Measurements from ENCODE around the gene SYT1. TPM values are rescaled to one million over a fixed set of nuclear protein-coding genes. Genes with fewer than 3 reads are reported as not detected.

SYT1 gene
- total and polyA plus RNA-seq, 2 donors (not counting 3 experiments of a cell fraction or from before 2014, with no cell fraction given), result 3.2 to 15.3 TPM

DNA sequence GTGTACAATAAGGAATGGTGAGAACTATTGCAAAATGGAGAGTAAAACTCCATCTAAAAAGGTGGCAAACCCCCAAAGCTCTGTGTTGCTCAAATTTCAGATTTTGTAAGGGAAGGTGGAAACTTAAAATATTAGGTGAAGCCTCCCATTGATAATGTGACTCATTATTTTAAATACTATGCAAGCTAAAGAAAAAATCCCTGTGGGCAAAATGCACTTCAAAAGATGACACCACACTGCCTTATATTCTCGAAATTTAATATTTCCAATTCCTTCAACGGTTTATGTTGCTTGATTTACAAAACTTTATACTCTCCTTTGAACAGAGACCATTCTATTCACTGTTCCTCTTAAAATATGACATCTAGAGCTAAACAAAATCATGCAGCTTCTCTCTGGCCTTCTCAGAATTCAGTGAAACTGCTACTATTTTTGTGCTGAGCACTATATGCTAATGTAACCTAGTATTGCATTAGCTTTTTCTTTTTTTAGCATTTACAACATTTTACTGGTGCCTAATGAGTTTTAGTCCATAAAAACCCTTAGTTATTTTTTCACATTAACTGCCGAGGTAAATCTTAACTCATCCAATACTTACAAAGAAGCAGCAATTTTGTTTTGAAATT, 297.7 kb downstream of the SYT1 start:
- no peaks in the 10 kb centered on the region for H3K36me3 ChIP-seq (ENCODE audit: control insufficient read depth in 2 of 2, extremely low read depth in 1 of 2, insufficient read depth in 2 of 2, low read length in 2 of 2)
- ChIA-PET POLR2A (interaction anchor here (0.6 kb wide), 1 partner anchor 160 kb away, joined by 4 read pairs; no protein-coding TSS in a partner anchor), CTCF (interaction anchor here (0.7 to 1.3 kb wide), 4 partner anchors 10 to 600 kb away, joined by 3 to 5 read pairs (median 4); no protein-coding TSS in a partner anchor)
- no peaks in the 10 kb centered on the region for H3K9me3 ChIP-seq (replicated peaks; ENCODE audit: control insufficient read depth, insufficient read depth, low read length)
- H3K79me2 ChIP-seq (ENCODE audit: control insufficient read depth, insufficient read depth, low read length), result no peaks in the 10 kb centered on the region
- H3K4me1 ChIP-seq (ENCODE audit: control insufficient read depth, extremely low read depth, insufficient read depth, low read length), result no peaks in the 10 kb centered on the region
- DNase-seq (ENCODE audit: low read depth, low spot score) (no peak), FAIRE-seq (no peak)
- no peak overlapping the region for H3K9ac ChIP-seq (replicated peaks; ENCODE audit: extremely low read depth, insufficient read depth, low read length)
- no TSS peak for BruUV-seq (replicated peaks)
- TF ChIP-seq FOS (IDR thresholded peaks at IDR 0.05; ENCODE audit: borderline replicate concordance, insufficient read depth, low read length) (no peak), GATA2 (IDR thresholded peaks at IDR 0.05; ENCODE audit: insufficient read depth, insufficient read length, low read depth, low read length) (no peak), POLR2A (IDR thresholded peaks at IDR 0.05; ENCODE audit: low read depth, low read length) (no peak)
- no peak overlapping the region for H2AFZ ChIP-seq (ENCODE audit: low read depth, low read length)
- H3K27me3 ChIP-seq (ENCODE audit: control insufficient read depth in 2 of 2, insufficient read depth in 2 of 2, low read length in 2 of 2), result no peaks in the 10 kb centered on the region
- dilution Hi-C loops (cut with MboI; ENCODE audit: extremely low pct_ligation_motif_present, low sequenced_read_pairs), result no loop called here
- H3K9me1 ChIP-seq (replicated peaks; ENCODE audit: control insufficient read depth, extremely low read depth, insufficient read depth, low read length), result no peaks in the 10 kb centered on the region
- H3K4me2 ChIP-seq (ENCODE audit: insufficient read depth, low read length), result no peak overlapping the region
- H4K20me1 ChIP-seq (replicated peaks; ENCODE audit: control insufficient read depth, extremely low read depth, insufficient read depth, low read length), result no peaks in the 10 kb centered on the region
- intact Hi-C loops (cut with micrococcal nuclease), result no loop called here
- no peak overlapping the region for H3K4me3 ChIP-seq (replicated peaks in 1 of 3; ENCODE audit: insufficient read depth in 1 of 3, low read depth in 1 of 3, low read length in 3 of 3)
- no peak overlapping the region for H3K27ac ChIP-seq (ENCODE audit: insufficient read depth, low read depth, low read length)

DNA sequence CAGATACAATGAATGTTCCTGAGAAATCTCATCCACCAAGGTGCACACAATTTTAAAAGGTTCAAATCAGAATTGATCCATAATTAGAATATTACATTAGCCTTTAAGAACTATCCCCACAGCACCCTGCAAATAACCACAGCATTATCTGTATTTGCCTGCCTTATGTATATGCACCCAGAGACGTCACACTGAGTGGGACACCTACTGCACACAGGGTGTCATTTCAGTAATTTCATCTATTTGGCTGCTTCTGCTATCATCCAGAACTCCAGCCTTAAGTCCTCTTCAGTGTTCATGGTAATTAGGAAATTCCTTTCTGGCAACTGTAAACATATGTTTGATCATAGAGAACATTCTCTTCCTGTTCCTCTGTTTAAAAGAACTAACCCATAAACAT, 298.4 kb downstream of the SYT1 start:
- no peaks in the 10 kb centered on the region for H4K20me1 ChIP-seq (replicated peaks; ENCODE audit: control insufficient read depth, extremely low read depth, insufficient read depth, low read length)
- no peak overlapping the region for H3K4me3 ChIP-seq (replicated peaks in 1 of 3; ENCODE audit: insufficient read depth in 1 of 3, low read depth in 1 of 3, low read length in 3 of 3)
- peak; percentile 6 for DNase-seq (ENCODE audit: low read depth, low spot score)
- TF ChIP-seq GATA2 (IDR thresholded peaks at IDR 0.05; ENCODE audit: insufficient read depth, insufficient read length, low read depth, low read length) (no peak), POLR2AphosphoS5 (IDR thresholded peaks at IDR 0.05; ENCODE audit: insufficient read depth, low read depth, low read length) (no peak), FOS (IDR thresholded peaks at IDR 0.05; ENCODE audit: borderline replicate concordance, insufficient read depth, low read length) (no peak), JUN (IDR thresholded peaks at IDR 0.05; ENCODE audit: borderline replicate concordance, insufficient read depth, insufficient read length, low read depth) (no peak), MYC (IDR thresholded peaks at IDR 0.05; ENCODE audit: low read depth, low read length) (no peak), EZH2 (IDR thresholded peaks at IDR 0.05; ENCODE audit: borderline replicate concordance, low read depth, low read length, severe bottlenecking) (no peak), POLR2A (IDR thresholded peaks at IDR 0.05; ENCODE audit: low read depth, low read length) (no peak)
- TF ChIP-seq, protein P1, sequence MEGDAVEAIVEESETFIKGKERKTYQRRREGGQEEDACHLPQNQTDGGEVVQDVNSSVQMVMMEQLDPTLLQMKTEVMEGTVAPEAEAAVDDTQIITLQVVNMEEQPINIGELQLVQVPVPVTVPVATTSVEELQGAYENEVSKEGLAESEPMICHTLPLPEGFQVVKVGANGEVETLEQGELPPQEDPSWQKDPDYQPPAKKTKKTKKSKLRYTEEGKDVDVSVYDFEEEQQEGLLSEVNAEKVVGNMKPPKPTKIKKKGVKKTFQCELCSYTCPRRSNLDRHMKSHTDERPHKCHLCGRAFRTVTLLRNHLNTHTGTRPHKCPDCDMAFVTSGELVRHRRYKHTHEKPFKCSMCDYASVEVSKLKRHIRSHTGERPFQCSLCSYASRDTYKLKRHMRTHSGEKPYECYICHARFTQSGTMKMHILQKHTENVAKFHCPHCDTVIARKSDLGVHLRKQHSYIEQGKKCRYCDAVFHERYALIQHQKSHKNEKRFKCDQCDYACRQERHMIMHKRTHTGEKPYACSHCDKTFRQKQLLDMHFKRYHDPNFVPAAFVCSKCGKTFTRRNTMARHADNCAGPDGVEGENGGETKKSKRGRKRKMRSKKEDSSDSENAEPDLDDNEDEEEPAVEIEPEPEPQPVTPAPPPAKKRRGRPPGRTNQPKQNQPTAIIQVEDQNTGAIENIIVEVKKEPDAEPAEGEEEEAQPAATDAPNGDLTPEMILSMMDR (IDR thresholded peaks at IDR 0.05; ENCODE audit: extremely low read depth in 1 of 2, insufficient read depth in 1 of 2, low read depth in 1 of 2, low read length in 2 of 2), result no peak
- TF ChIP-seq, protein P2, sequence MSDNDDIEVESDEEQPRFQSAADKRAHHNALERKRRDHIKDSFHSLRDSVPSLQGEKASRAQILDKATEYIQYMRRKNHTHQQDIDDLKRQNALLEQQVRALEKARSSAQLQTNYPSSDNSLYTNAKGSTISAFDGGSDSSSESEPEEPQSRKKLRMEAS (IDR thresholded peaks at IDR 0.05; ENCODE audit: insufficient read depth, insufficient read length), result no peak
- no peaks in the 10 kb centered on the region for H3K4me1 ChIP-seq (ENCODE audit: control insufficient read depth, extremely low read depth, insufficient read depth, low read length)
- H3K36me3 ChIP-seq (ENCODE audit: control insufficient read depth in 2 of 2, extremely low read depth in 1 of 2, insufficient read depth in 2 of 2, low read length in 2 of 2), result no peaks in the 10 kb centered on the region
- H3K9me1 ChIP-seq (replicated peaks; ENCODE audit: control insufficient read depth, extremely low read depth, insufficient read depth, low read length), result no peaks in the 10 kb centered on the region
- dilution Hi-C loops (cut with MboI; ENCODE audit: extremely low pct_ligation_motif_present, low sequenced_read_pairs), result no loop called here
- no peak for FAIRE-seq
- BruUV-seq (replicated peaks), result no TSS peak
- ChIA-PET CTCF (interaction anchor here (0.7 to 1.3 kb wide), 3 partner anchors 12 to 600 kb away, joined by 3 to 5 read pairs (median 5); no protein-coding TSS in a partner anchor), POLR2A (interaction anchor here (0.6 kb wide), 1 partner anchor 160 kb away, joined by 4 read pairs; no protein-coding TSS in a partner anchor)
- intact Hi-C loops (cut with micrococcal nuclease), result no loop called here
- no peak overlapping the region for H2AFZ ChIP-seq (ENCODE audit: low read depth, low read length)
- H3K4me2 ChIP-seq (ENCODE audit: insufficient read depth, low read length), result no peak overlapping the region
- no peak overlapping the region for H3K9ac ChIP-seq (replicated peaks; ENCODE audit: extremely low read depth, insufficient read depth, low read length)
- H3K27ac ChIP-seq (ENCODE audit: insufficient read depth, low read depth, low read length), result no peak overlapping the region
- no peaks in the 10 kb centered on the region for H3K27me3 ChIP-seq (ENCODE audit: control insufficient read depth in 2 of 2, insufficient read depth in 2 of 2, low read length in 2 of 2)
- H3K9me3 ChIP-seq (replicated peaks; ENCODE audit: control insufficient read depth, insufficient read depth, low read length), result no peaks in the 10 kb centered on the region
- H3K79me2 ChIP-seq (ENCODE audit: control insufficient read depth, insufficient read depth, low read length), result no peaks in the 10 kb centered on the region

Measured in endothelial cell of umbilical vein (primary cell).